ENCODE measurements around the gene RAET1G. TPM values are rescaled to one million over a fixed set of nuclear protein-coding genes. Genes with fewer than 3 reads are reported as not detected.

The RAET1G gene
- total RNA-seq, 1 donor, result 1.8 TPM

- no peaks in the 10 kb centered on the region for H3K9me3 ChIP-seq (ENCODE audit: low read depth, low read length)
- H3K27ac ChIP-seq (ENCODE audit: low read depth, low read length), result no peak overlapping the region
- peak overlapping the region; percentile 87 for H3K4me2 ChIP-seq (ENCODE audit: insufficient read depth, low read length)
- peaks cover 14% of the 10 kb centered on the region for H3K4me1 ChIP-seq (ENCODE audit: insufficient read depth, low read length)
- no peaks in the 10 kb centered on the region for H3K79me2 ChIP-seq (ENCODE audit: insufficient read depth, low read length)
- peaks cover 37% of the 10 kb centered on the region for H3K27me3 ChIP-seq (ENCODE audit: insufficient read depth, low read length)
- no peak for TF ChIP-seq CTCF (IDR thresholded peaks at IDR 0.05; ENCODE audit: extremely low read depth, low read depth, low read length)
- no peaks in the 10 kb centered on the region for H3K36me3 ChIP-seq (ENCODE audit: insufficient read depth, low read length)
- H3K4me3 ChIP-seq (ENCODE audit: insufficient read depth, low read length), result peak overlapping the region; percentile 73
- no peaks in the 10 kb centered on the region for H4K20me1 ChIP-seq (ENCODE audit: insufficient read depth, low read length)
- H2AFZ ChIP-seq (ENCODE audit: low read length), result peak overlapping the region; percentile 90
- peak; percentile 75 for DNase-seq (ENCODE audit: insufficient read length, low spot score, missing footprints)
Measured at GRCh38 chr6:149965194-149966020, 42.5 kb upstream of the RAET1G start.

GRCh38 chr6:149964308-149965193 lies 41.6 kb upstream of the RAET1G start:
- peaks cover 40% of the 10 kb centered on the region for H3K27me3 ChIP-seq (ENCODE audit: insufficient read depth, low read length)
- no peak overlapping the region for H3K27ac ChIP-seq (ENCODE audit: low read depth, low read length)
- H3K4me2 ChIP-seq (ENCODE audit: insufficient read depth, low read length), result peak overlapping the region; percentile 87
- no peaks in the 10 kb centered on the region for H3K79me2 ChIP-seq (ENCODE audit: insufficient read depth, low read length)
- H3K4me3 ChIP-seq (ENCODE audit: insufficient read depth, low read length), result peak overlapping the region; percentile 73
- peak; percentile 83 for DNase-seq (ENCODE audit: insufficient read length, low spot score, missing footprints)
- no peaks in the 10 kb centered on the region for H3K36me3 ChIP-seq (ENCODE audit: insufficient read depth, low read length)
- H3K4me1 ChIP-seq (ENCODE audit: insufficient read depth, low read length), result peaks cover 14% of the 10 kb centered on the region
- H2AFZ ChIP-seq (ENCODE audit: low read length), result peak overlapping the region; percentile 90
- no peaks in the 10 kb centered on the region for H3K9me3 ChIP-seq (ENCODE audit: low read depth, low read length)
- TF ChIP-seq CTCF (IDR thresholded peaks at IDR 0.05; ENCODE audit: extremely low read depth, low read depth, low read length), result no peak
- H4K20me1 ChIP-seq (ENCODE audit: insufficient read depth, low read length), result no peaks in the 10 kb centered on the region

DNA sequence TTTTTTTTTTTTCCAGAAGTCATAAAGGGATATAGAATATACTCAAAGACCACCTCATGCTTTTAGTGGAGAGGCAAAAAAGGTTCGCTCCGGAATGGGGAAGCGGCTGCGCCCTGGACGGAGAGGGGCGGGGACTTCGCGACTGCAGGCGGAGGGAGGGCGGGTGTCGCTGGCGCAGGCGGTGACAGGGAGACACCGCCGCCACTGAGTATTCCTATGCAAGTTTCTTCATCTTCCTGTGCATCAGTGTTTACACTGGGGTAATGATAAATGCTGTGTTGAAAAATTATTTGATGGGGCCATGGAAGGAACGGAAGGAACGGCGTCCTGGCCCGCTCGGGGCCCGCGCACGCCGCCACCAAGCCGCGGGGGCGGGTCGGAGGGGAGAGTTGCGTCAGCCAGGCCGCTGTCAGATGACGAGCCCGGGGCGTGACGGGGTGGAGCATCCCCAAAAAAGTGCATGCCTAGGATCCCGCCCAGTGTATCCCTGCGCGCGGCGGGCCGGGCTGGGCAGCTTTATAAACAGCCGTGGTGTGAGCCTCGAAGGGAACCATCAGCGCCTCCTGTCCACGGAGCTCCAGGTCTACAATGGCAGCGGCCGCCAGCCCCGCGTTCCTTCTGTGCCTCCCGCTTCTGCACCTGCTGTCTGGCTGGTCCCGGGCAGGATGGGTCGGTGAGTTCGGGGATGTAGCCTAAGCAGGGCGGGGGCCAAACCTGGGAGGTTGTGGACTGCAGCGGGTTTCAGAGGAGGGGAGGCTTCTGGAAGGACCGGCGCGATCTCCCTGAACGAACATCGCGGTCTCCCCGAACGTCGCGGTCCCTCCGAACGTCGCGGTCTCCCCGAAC lies 40.8 kb upstream of the RAET1G start, which contains the start of gene ULBP1:
Gene ULBP1, plus strand, starts transcription at position 482 of the 846 bp plus-strand sequence. Its CDS starts 107 bp downstream, at position 589.
- H3K4me1 ChIP-seq (ENCODE audit: insufficient read depth, low read length), result peaks cover 14% of the 10 kb centered on the region
- H3K27me3 ChIP-seq (ENCODE audit: insufficient read depth, low read length), result peaks cover 48% of the 10 kb centered on the region
- H3K4me2 ChIP-seq (ENCODE audit: insufficient read depth, low read length), result peak within 1 kb of the TSS; percentile 87
- H2AFZ ChIP-seq (ENCODE audit: low read length), result peak within 1 kb of the TSS; percentile 90
- TF ChIP-seq CTCF (IDR thresholded peaks at IDR 0.05; ENCODE audit: extremely low read depth, low read depth, low read length), result no peak
- peak within 1 kb of the TSS; percentile 73 for H3K4me3 ChIP-seq (ENCODE audit: insufficient read depth, low read length)
- H3K27ac ChIP-seq (ENCODE audit: low read depth, low read length), result no peak within 1 kb of the TSS
- peak; percentile 96 for DNase-seq (ENCODE audit: insufficient read length, low spot score, missing footprints)
- no peaks in the 10 kb centered on the region for H3K9me3 ChIP-seq (ENCODE audit: low read depth, low read length)
- no peaks in the 10 kb centered on the region for H3K79me2 ChIP-seq (ENCODE audit: insufficient read depth, low read length)
- no peaks in the 10 kb centered on the region for H3K36me3 ChIP-seq (ENCODE audit: insufficient read depth, low read length)
- H4K20me1 ChIP-seq (ENCODE audit: insufficient read depth, low read length), result no peaks in the 10 kb centered on the region

All from osteoblast (primary cell).